Activated CD4-positive, alpha-beta memory T cell treated with anti-CD3 and anti-CD28 coated beads for 36 hours (primary cell): ENCODE measurements around the gene HOXD1. TPM values are rescaled to one million over a fixed set of nuclear protein-coding genes. Genes with fewer than 3 reads are reported as not detected.

ENCODE experiments used
- CTCF ChIA-PET: fragments of 350-600 bp; sonication (Branson Sonifier 250); formaldehyde crosslinking; loops from one replicate; lab custom pipeline; 2021; ENCODE audit warnings: antibody characterized with exemption, inconsistent platforms; lab: Charles Lee
- POLR2A ChIA-PET: fragments of 350-600 bp; sonication (Branson Sonifier 250); formaldehyde crosslinking; loops from one replicate; lab custom pipeline; 2021; ENCODE audit warnings: antibody characterized with exemption; lab: Charles Lee
- DNase-seq: peaks from one replicate; pipeline ENCODE4 v3.0.0-alpha.2; 2020
- H3K27ac Mint-ChIP-seq: one replicate; pipeline ENCODE4 v1.8.0; 2021; ENCODE audit warnings: mixed read lengths
- H3K27me3 Mint-ChIP-seq: one replicate; pipeline ENCODE4 v1.8.0; 2021; ENCODE audit warnings: mixed read lengths
- H3K36me3 Mint-ChIP-seq: one replicate; pipeline ENCODE4 v1.8.0; 2021; ENCODE audit warnings: mixed read lengths
- H3K4me1 Mint-ChIP-seq: one replicate; pipeline ENCODE4 v1.8.0; 2021; ENCODE audit warnings: low read depth, mixed read lengths
- H3K4me3 Mint-ChIP-seq: one replicate; pipeline ENCODE4 v1.8.0; 2021; ENCODE audit warnings: mild to moderate bottlenecking, mixed read lengths
- H3K9me3 Mint-ChIP-seq: one replicate; pipeline ENCODE4 v1.8.0; 2021; ENCODE audit warnings: mixed read lengths
- intact Hi-C: fragments of 100-400 bp; cut with micrococcal nuclease; formaldehyde crosslinking; loops from one replicate; pipeline ENCODE4 v1.15.1; 2023
- total RNA-seq, 2 experiments: library from RNA; stranded (reverse); gene quantifications; one replicate each; pipeline ENCODE4 v1.2.3, GENCODE V29; 2021

The HOXD1 gene
- total RNA-seq, 2 experiments from 2014 or later, result not detected

DNA sequence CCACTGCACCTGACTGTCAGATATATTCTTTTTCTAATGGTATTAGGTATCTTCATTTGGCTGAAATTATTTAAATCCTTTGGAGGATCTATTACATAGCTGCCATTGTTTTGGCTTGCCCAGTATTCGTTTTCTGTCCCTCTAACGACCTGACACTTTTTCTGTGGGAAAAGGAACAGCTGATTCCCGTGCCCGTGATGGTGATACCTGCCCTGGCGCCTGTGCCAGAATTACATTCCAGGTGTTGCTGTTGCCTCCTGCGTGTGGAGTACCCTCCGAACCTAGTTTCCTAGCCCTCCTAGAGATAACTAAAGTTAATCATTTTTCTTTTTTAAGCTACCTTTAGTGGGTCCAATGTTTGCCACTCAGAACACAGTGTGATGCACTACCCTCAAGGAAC lies 14.0 kb downstream of the HOXD1 start:
- H3K36me3 Mint-ChIP-seq, result no peaks in the 10 kb centered on the region
- POLR2A ChIA-PET, result no interaction called here
- peaks cover 26% of the 10 kb centered on the region for H3K27me3 Mint-ChIP-seq
- H3K27ac Mint-ChIP-seq, result no peak overlapping the region
- peaks cover 4% of the 10 kb centered on the region for H3K9me3 Mint-ChIP-seq
- intact Hi-C loops, result no loop called here
- DNase-seq, result no peak
- CTCF ChIA-PET, result no interaction called here
- no peak overlapping the region for H3K4me3 Mint-ChIP-seq
- H3K4me1 Mint-ChIP-seq, result no peaks in the 10 kb centered on the region

DNA sequence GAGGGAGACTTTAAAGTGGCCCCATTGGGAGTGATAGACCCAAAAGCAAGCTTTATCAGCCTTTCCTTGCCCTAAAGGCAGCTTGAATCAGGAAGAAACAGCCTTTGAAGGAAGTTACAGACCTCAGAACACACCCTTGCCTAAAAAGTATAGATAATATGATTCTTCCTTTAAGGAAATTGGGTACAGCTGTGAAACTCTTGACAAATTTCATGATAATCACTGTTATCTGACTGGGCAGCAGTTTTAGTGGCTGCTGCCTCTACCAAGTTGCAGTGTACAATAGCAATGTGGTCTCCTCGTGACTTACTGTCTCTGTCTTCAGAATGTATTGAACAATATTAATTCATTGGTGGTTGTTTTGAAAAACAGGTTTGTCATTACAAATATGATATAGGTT lies 16.7 kb downstream of the HOXD1 start:
- peaks cover 18% of the 10 kb centered on the region for H3K27me3 Mint-ChIP-seq
- DNase-seq, result no peak
- no peak overlapping the region for H3K27ac Mint-ChIP-seq
- no peaks in the 10 kb centered on the region for H3K36me3 Mint-ChIP-seq
- no peak overlapping the region for H3K4me3 Mint-ChIP-seq
- ChIA-PET POLR2A (no interaction called here), CTCF (no interaction called here)
- intact Hi-C loops, result no loop called here
- peaks cover 4% of the 10 kb centered on the region for H3K9me3 Mint-ChIP-seq
- H3K4me1 Mint-ChIP-seq, result no peaks in the 10 kb centered on the region

DNA sequence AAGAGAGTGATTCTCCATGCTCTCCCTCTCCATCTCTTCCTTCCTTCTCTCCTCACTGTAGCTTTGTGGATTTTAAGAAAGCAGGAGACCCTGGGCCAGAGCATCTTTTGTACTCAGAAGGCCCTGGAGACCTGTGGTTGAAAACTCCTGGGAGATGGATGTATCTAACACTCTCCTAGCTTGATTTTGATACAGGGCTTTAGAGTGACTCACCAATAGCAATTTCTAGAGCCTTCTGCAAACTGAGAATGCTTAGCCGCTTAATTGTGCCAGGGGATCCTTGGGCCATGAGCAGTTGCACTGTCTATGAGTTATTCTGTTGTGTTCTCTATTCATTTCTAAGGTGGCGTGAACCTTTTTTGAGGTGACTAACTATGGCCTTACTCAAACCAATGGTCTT lies 17.7 kb downstream of the HOXD1 start:
- CTCF ChIA-PET, result interaction anchor here (0.6 kb wide), 1 partner anchor 33 kb away, joined by 3 read pairs; no protein-coding TSS in a partner anchor
- intact Hi-C loops, result no loop called here
- no peaks in the 10 kb centered on the region for H3K4me1 Mint-ChIP-seq
- peaks cover 20% of the 10 kb centered on the region for H3K27me3 Mint-ChIP-seq
- H3K27ac Mint-ChIP-seq, result no peak overlapping the region
- peaks cover 4% of the 10 kb centered on the region for H3K9me3 Mint-ChIP-seq
- no peak overlapping the region for H3K4me3 Mint-ChIP-seq
- no peak for DNase-seq
- no peaks in the 10 kb centered on the region for H3K36me3 Mint-ChIP-seq
- POLR2A ChIA-PET, result no interaction called here

DNA sequence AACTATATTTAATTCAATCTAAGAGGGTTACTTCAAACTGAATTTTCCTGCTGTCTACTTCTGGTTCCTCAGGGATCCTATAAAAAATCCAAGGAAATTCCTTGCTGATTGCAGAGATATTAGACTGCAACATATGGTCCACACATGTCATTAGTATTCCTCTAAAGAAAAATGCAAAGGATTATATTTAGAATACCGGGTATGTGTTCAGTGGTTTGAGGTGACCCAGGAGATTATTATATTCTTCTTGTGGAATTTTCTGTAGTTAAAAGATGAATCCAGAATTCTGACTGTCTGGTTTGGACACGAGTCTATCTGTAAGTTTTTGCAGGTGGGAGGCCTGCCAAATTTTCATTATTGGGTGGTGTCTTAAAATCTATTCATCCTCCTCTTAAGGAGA lies 18.2 kb downstream of the HOXD1 start:
- intact Hi-C loops, result no loop called here
- Mint-ChIP-seq H3K9me3 (peaks cover 4% of the 10 kb centered on the region), H3K4me3 (no peak overlapping the region), H3K36me3 (no peaks in the 10 kb centered on the region), H3K27me3 (peaks cover 21% of the 10 kb centered on the region), H3K27ac (no peak overlapping the region), H3K4me1 (no peaks in the 10 kb centered on the region)
- POLR2A ChIA-PET, result interaction anchor here (0.6 kb wide), 1 partner anchor 33 kb away, joined by 3 read pairs; no protein-coding TSS in a partner anchor
- DNase-seq, result no peak
- CTCF ChIA-PET, result no interaction called here

DNA sequence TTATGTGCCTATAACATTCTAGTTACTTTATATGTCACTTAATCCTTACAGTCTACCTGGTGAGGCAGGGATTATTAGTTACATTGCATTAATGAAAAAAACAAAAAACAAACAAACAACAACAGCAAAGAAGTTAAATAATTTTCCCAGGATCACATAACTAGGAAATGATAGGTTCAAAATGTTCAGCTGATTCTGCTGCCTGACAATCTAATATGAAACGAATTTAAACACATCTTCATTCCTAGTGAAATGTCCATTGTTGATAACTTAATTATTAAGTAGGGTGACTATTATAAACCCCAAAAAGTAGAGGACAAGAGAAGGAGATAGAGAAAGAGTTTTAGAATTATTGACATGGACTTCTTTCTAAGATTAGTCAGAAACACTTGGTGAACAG lies 22.6 kb downstream of the HOXD1 start:
- ChIA-PET CTCF (no interaction called here), POLR2A (no interaction called here)
- intact Hi-C loops, result no loop called here
- H3K36me3 Mint-ChIP-seq, result no peaks in the 10 kb centered on the region
- H3K27ac Mint-ChIP-seq, result no peak overlapping the region
- no peaks in the 10 kb centered on the region for H3K4me1 Mint-ChIP-seq
- H3K9me3 Mint-ChIP-seq, result no peaks in the 10 kb centered on the region
- no peak for DNase-seq
- no peak overlapping the region for H3K4me3 Mint-ChIP-seq
- H3K27me3 Mint-ChIP-seq, result peaks cover 8% of the 10 kb centered on the region

DNA sequence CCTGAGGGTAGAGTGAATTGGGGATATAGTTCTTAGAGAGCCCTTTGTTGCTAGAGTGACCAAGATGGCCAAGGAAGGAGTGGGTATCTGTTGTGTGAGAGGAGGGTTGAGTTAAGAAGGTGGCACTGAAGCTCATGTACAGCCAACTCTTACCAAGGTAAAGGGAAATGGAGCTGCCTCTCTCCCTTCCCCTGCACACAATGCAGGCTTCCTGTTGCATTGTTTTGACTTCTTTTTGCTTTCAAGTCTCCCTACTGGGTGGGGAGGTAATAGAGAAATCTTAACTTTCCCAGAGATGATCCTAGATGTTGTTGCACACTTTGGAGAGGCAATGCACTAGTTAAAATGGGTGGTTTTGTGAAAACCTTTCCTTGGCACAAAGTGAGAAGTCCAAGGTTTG lies 23.8 kb downstream of the HOXD1 start:
- Mint-ChIP-seq H3K27me3 (peaks cover 8% of the 10 kb centered on the region), H3K27ac (no peak overlapping the region), H3K36me3 (no peaks in the 10 kb centered on the region), H3K4me1 (no peaks in the 10 kb centered on the region), H3K9me3 (no peaks in the 10 kb centered on the region), H3K4me3 (no peak overlapping the region)
- POLR2A ChIA-PET, result no interaction called here
- intact Hi-C loops, result no loop called here
- CTCF ChIA-PET, result no interaction called here
- no peak for DNase-seq

DNA sequence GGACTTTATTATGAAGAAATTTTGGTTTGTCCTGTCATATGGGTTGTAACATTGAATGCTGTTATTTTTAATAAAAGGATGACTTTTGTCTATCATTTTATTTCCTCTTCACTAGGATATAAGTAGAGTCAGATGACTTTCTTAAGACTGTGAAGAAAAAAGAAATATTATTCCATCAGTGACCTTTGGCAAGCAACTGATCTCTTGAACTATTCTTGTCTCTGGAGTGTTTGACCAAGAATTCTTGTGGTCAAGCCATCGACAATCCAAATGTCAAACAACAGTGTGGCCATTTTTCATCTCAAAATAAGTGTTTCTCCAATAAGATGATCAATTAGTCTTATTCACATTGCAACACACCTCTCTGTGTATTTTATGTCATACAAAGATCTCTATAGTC lies 24.9 kb downstream of the HOXD1 start:
- H3K27ac Mint-ChIP-seq, result no peak overlapping the region
- no peaks in the 10 kb centered on the region for H3K4me1 Mint-ChIP-seq
- no peaks in the 10 kb centered on the region for H3K36me3 Mint-ChIP-seq
- ChIA-PET POLR2A (no interaction called here), CTCF (interaction anchor here (1.0 kb wide), 1 partner anchor 242 kb away, joined by 3 read pairs; no protein-coding TSS in a partner anchor)
- H3K9me3 Mint-ChIP-seq, result no peaks in the 10 kb centered on the region
- no peak overlapping the region for H3K4me3 Mint-ChIP-seq
- intact Hi-C loops, result no loop called here
- DNase-seq, result no peak
- H3K27me3 Mint-ChIP-seq, result peaks cover 8% of the 10 kb centered on the region

DNA sequence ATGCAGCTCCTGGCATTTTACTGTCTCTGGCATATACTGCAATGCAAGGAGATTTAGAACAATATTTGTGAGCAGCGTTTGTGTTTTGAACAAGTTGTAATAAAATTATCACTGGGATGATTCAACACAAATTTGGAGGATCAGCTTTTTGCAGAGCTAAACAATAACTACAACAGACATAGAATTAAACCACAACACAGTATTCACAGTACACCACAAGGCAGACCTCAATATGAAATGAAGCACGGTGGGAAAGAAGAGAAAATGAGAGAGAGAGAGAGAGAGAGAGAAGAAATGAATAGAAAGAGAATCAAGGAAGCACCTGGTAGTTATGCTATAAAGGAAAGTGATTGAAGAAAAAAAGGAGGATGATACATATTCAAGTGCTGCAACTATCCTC lies 39.4 kb downstream of the HOXD1 start:
- H3K27me3 Mint-ChIP-seq, result peaks cover 32% of the 10 kb centered on the region
- CTCF ChIA-PET, result no interaction called here
- intact Hi-C loops, result no loop called here
- H3K4me3 Mint-ChIP-seq, result no peak overlapping the region
- no peaks in the 10 kb centered on the region for H3K9me3 Mint-ChIP-seq
- H3K4me1 Mint-ChIP-seq, result no peaks in the 10 kb centered on the region
- no peak overlapping the region for H3K27ac Mint-ChIP-seq
- H3K36me3 Mint-ChIP-seq, result no peaks in the 10 kb centered on the region
- no peak for DNase-seq
- POLR2A ChIA-PET, result no interaction called here

DNA sequence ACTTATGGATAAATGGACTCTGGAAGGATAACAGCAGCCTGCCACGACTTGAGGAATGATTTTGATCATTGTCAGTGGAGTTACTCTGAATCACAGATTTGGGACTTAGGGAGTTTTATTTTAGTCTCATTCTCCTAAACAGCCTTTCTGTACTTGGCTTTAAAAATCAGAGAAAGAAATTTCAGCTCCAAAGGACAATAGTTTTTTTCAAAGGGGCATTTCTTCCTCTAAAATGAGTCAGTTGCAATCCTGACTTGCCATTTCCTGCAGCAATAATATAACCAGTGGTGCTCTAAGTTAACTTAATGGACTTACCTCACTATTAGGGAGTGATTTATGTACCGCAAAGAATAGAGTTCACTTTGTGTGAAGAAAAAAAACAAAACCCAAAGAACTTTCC lies 45.7 kb downstream of the HOXD1 start:
- H3K4me1 Mint-ChIP-seq, result no peaks in the 10 kb centered on the region
- H3K27me3 Mint-ChIP-seq, result peaks cover 21% of the 10 kb centered on the region
- H3K36me3 Mint-ChIP-seq, result no peaks in the 10 kb centered on the region
- no peak overlapping the region for H3K4me3 Mint-ChIP-seq
- ChIA-PET CTCF (no interaction called here), POLR2A (no interaction called here)
- intact Hi-C loops, result no loop called here
- DNase-seq, result no peak
- no peaks in the 10 kb centered on the region for H3K9me3 Mint-ChIP-seq
- no peak overlapping the region for H3K27ac Mint-ChIP-seq

DNA sequence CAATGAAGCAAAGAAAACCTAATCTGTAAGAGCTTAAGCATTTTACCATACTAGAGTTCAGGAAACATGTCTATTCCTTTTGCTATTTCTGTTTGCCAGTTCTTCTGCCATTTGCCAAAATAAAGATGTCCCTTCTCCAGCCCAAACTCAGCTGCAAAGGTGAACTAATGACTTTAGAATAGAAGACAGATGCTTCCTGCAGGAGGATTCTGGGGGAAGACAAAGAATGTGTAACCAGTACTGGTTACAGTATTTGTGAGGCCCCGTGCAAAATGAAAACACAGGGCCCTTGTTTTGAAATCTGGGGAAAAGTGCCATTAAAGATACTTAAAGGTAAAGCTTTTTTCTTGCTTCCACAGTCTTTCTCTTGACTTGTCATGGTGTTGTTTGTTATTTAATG lies 46.5 kb downstream of the HOXD1 start:
- ChIA-PET POLR2A (no interaction called here), CTCF (no interaction called here)
- intact Hi-C loops, result no loop called here
- peaks cover 23% of the 10 kb centered on the region for H3K27me3 Mint-ChIP-seq
- H3K27ac Mint-ChIP-seq, result no peak overlapping the region
- H3K4me1 Mint-ChIP-seq, result no peaks in the 10 kb centered on the region
- no peak for DNase-seq
- no peak overlapping the region for H3K4me3 Mint-ChIP-seq
- no peaks in the 10 kb centered on the region for H3K9me3 Mint-ChIP-seq
- no peaks in the 10 kb centered on the region for H3K36me3 Mint-ChIP-seq

DNA sequence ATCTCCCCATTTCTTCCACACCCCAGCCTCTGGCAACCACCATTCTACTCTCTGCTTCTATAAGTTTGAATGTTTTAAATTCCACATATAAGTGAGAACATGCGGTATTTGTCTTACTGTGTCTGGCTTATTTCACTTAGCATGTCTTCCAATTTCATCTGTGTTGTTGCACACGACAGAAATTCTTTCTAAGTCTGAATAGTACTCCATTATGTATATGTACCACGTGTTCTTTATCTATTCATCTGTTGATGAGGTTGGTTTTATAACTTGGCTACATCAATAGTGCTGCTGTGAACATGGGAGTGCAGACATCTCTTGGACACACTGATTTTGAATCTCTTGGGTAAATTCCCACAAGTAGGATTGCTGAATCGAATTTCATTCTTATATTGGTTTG lies 49.0 kb downstream of the HOXD1 start:
- peaks cover 23% of the 10 kb centered on the region for H3K27me3 Mint-ChIP-seq
- intact Hi-C loops, result no loop called here
- CTCF ChIA-PET, result no interaction called here
- no peaks in the 10 kb centered on the region for H3K9me3 Mint-ChIP-seq
- no peak overlapping the region for H3K27ac Mint-ChIP-seq
- POLR2A ChIA-PET, result no interaction called here
- H3K4me1 Mint-ChIP-seq, result no peaks in the 10 kb centered on the region
- H3K36me3 Mint-ChIP-seq, result no peaks in the 10 kb centered on the region
- no peak for DNase-seq
- no peak overlapping the region for H3K4me3 Mint-ChIP-seq

DNA sequence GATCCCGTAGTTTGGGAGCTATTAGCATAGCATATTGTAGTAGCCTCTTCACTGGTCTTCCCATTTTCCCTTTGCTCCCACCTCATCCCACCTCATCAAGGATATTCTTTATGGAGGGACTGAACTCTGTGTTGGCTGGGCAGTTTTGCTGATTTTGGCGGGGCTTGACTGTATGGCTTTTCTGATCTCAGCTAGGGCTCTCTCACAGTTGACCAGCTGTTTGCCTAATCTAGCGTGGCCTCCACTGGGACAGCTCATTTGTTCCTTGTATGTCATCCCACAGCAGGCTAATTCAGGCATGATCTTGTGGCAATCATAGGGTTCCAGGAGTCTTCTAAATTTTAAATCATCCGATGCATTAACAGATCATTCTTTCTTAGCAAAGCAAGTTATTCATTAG lies 50.6 kb downstream of the HOXD1 start:
- intact Hi-C loops, result no loop called here
- H3K4me1 Mint-ChIP-seq, result no peaks in the 10 kb centered on the region
- peaks cover 26% of the 10 kb centered on the region for H3K27me3 Mint-ChIP-seq
- no peaks in the 10 kb centered on the region for H3K9me3 Mint-ChIP-seq
- no peak overlapping the region for H3K27ac Mint-ChIP-seq
- H3K36me3 Mint-ChIP-seq, result no peaks in the 10 kb centered on the region
- ChIA-PET POLR2A (no interaction called here), CTCF (interaction anchor here (0.6 to 1.6 kb wide), 2 partner anchors 33 to 216 kb away, joined by 3 read pairs; no protein-coding TSS in a partner anchor)
- DNase-seq, result no peak
- no peak overlapping the region for H3K4me3 Mint-ChIP-seq

DNA sequence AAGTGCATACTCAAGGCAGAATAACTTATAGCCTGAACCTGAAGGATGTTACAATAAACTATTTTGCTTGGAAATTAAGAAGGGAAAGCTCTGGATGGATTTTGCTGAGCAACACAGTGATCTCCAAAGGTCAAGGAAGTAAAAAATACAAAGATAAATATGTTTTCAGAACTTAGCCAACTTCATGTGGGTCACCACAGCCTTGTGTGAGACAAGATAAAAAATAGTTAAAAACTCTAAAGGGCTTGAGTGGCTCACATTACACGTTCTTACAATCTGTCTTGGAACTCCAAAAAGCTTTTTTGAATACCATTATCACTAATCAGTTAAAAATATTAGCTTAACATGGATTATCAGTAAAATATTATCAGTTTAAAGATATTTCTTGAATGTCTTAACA lies 51.8 kb downstream of the HOXD1 start:
- H3K4me1 Mint-ChIP-seq, result no peaks in the 10 kb centered on the region
- ChIA-PET CTCF (no interaction called here), POLR2A (no interaction called here)
- intact Hi-C loops, result no loop called here
- H3K27me3 Mint-ChIP-seq, result peaks cover 26% of the 10 kb centered on the region
- H3K36me3 Mint-ChIP-seq, result no peaks in the 10 kb centered on the region
- no peak overlapping the region for H3K27ac Mint-ChIP-seq
- H3K9me3 Mint-ChIP-seq, result no peaks in the 10 kb centered on the region
- no peak overlapping the region for H3K4me3 Mint-ChIP-seq
- no peak for DNase-seq
